Inflammatory macrophage treated with lipopolysaccharide for 1 hour (primary cell): ENCODE results near the gene MAN1A2.
"Not testable (repeated sequence)": the region's sequence is repeated elsewhere in the genome, so short reads cannot be mapped to it uniquely, and the experiment has no call there.

Experiments used
- DNase-seq, 2 donors: peaks; one replicate each; pipeline ENCODE4 v3.0.0-alpha.2; 2020 to 2022

MAN1A2 gene

DNA sequence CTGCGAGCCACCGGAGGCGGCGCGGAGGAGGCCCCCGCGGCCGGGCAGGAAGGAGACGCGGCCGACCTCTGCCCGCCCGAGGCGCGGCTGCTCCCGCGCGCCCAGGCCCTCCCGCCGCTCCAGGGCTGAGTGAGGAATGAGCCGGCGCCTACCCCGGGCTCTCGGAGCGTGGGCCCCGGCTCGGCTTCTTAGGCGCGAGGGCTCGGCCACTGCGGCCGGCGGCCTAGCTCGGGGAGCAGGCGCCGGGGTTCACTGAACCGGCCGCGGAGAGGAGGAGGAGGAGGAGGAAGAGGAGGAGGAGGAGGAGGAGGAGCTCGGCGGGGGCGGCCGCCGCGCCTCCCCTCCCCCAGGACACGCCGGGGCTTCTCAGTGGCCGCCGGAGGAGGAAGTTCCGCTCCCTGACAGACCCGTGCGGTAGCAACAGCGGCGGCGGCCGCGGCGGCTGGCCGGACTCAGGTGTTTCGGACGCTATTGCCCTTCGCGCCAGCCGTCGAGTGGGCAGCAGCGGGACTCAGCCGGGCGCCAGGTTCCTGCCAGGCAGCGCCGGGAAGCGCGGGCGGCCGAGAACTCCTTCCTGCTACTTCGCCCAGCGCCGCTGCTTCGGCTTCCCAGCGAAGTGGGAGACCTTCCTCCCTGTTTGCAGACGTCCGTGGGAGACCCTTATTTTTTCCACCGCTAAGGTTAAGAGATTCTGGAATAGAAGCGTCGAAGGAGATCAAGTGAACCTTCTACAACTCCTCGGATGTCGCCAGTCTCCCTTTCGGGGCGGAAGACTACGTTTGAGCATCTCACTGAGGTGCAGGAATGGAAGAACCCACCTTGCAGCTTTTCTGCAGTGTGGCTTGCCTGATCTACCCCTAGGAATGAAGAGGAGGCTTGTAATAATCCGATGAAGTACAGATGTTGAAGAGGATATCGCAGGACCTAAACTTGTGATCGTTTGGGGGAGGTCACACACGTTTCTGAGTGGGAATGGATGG is at the start of gene MAN1A2:
Gene MAN1A2 (plus strand): TSS at position 404 of the 980 bp plus-strand sequence. CDS start 735 bp downstream, outside the sequence.
- peak; percentile 40 to 50 for DNase-seq

GRCh38 chr1:117318011-117318410 is 49.2 kb upstream of the MAN1A2 start:
- no peak for DNase-seq

DNA sequence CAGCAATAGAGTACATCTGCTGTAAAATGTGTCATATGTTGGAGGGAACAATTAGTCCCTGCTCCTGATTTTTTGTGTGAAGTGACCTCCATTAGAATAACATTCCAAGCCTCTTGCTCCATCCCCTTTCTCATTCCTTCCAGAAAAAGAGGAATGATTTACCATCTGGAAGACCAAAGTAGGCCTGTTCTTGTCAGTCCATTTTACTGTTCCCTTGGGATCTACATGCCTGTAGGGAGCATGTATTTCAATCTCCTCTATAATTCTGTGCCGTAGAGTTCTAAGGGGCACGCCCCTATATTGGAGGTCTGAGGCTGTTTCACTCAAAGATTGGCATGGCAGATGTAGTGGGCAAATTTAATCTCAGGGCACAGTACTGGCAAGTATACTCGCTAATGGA is 48.8 kb upstream of the MAN1A2 start:
- no peak for DNase-seq

DNA sequence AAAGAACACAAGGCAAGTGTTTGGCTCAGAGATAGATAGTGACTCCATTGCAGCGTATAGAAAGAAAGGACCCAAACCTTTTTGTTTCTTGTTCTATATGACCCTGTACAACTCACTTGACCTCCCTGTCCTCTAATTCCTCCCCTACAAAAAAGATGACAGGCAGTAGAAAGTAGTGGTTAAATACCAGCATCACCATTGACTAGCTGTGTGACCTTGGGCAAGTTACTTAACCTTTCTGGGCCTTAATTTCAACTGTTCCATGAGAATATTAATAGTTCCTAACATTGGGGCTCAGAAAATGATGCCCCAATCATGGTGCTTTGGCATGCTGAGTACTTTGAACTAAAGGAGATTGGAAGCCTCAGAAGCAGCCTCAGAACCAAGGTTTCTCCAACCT is 46.7 kb upstream of the MAN1A2 start:
- no peak for DNase-seq

DNA sequence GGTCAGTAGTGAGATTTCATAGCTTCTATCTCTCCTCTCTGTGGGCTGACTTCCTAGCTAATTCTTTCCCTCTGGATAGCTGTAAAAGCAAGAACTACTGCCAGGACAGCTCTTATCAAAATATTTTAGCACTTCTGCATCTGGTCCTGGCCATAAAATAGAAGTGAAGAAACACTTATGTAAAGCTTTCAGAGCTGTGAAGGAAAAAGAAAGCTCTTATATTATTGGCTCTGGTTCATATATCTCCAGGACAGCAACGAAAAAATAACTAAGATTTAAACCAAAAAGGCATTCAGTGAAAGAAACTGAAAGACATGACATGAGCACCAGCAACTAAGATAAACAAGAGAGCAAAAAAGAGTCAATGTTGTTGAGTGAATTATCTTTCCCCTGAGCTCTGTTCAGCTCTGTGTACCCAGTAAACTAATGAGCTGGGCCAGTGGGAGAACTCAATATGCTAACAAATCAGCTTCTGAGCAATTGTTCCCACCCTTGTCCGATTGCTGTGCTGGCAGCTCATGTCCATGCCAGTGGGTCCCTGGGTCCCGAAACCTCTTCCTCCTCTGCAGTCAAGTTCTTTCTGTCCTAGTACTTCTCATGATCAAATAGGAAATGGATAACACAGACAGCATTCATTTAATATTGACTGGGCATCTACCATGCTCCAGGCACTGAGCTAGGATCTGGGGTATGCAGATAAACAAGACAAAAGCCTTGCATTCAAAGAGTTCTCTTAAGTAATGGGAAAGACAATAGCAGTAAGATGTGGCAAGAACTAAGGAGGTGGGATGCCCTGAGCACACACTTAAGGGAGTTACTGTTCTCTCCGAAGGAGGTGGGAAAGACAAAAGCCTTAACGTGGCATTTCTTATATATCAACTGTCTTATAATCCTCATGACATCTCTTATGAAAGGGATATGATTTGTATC is 45.3 kb upstream of the MAN1A2 start:
- no peak for DNase-seq

- no peak for DNase-seq
Observed at GRCh38 chr1:117324357-117324756, 42.9 kb upstream of the MAN1A2 start.

- DNase-seq = not testable (repeated sequence)
Observed at GRCh38 chr1:117326035-117326434, 41.2 kb upstream of the MAN1A2 start.

- DNase-seq = no peak
Observed at GRCh38 chr1:117327011-117327410, 40.2 kb upstream of the MAN1A2 start.

- DNase-seq = no peak
Observed at GRCh38 chr1:117335376-117336086, 31.7 kb upstream of the MAN1A2 start.

- DNase-seq = no peak
Observed at GRCh38 chr1:117336088-117336817, 31.0 kb upstream of the MAN1A2 start.

DNA sequence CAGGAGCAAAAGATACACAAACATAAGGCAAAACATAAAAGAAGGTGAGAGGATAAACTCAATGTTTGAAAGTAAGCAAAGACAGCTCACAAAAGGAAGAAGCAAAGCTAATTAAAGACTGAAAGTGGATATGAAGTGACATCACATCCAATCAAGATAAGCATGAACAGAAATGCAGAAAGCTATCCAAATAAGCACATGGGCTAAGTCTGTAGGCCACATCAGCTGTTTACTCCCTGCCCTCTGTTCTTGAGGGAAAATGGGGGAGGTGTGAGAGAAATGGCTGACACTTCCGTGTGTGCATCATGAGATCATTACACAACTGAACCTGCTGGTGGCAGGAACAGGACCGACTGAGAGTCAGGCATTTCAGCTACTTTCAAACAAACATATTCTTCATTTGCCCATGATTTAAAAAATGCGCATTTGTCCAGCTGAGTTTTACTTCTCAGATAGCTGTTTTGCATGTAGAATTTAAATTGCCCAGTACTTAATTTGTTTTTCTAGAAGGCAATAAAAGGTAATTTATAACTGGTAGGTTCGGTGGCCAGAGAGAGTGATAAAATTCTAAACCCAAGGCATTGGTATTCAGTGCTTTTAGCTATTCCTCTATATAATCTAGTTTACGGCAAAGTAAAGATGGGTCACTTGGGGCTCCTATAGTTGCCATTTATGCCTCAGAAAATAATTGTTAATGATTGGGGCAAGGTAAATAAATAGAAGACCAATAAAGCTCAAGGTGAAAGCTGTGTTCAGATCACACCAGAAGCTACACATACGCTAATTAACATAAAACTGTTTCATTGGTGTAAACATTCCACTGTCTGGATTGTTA is 27.2 kb upstream of the MAN1A2 start:
- peak in 1 of 2 donors; percentile 6 for DNase-seq

GRCh38 chr1:117341123-117341522 is 26.1 kb upstream of the MAN1A2 start:
- no peak for DNase-seq

DNA sequence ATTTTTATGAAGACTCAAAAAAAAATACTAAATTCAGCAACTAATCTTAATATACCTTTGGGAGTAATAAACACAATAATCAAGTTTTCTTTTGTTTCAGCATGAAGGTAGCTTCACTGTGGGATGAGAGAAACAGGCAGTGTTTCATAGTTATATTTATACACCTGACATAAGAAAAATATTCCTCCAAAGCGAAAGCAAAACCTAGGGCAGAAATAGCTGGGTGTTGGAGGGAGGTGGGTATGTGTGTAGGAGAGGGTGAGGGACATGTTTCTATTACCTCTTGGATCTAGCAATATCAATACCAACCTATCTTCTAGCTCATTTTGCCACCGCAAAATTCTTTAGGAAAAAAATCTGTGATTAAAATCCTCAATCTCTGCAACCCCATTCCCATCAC is 24.9 kb upstream of the MAN1A2 start:
- no peak for DNase-seq

GRCh38 chr1:117346206-117346928 is 20.9 kb upstream of the MAN1A2 start:
- DNase-seq = no peak

DNA sequence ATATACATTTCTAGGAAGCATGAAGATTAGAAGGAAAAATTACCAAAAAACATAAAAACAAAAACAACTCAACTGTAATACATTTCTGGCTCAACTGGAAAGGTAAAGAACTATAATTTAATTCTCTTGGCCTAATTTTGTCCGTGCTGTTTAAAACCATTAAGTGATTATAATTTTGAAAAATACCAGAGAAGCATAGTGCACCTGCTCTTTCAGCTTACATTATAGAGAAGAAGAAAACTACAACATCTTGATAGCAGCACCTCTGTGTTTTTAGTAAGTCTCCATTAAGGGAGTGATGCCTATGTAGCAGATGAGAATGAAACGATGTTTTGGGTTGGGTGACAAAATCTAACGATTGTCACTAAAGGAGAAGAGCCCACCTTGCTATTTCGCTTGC is 19.3 kb upstream of the MAN1A2 start:
- no peak for DNase-seq

DNA sequence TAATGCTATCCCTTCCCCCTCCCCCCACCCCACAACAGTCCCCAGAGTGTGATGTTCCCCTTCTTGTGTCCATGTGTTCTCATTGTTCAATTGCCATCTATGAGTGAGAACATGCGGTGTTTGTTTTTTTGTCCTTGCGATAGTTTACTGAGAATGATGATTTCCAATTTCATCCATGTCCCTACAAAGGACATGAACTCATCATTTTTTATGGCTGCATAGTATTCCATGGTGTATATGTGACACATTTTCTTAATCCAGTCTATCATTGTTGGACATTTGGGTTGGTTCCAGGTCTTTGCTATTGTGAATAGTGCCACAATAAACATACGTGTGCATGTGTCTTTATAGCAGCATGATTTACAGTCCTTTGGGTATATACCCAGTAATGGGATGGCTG is 14.6 kb upstream of the MAN1A2 start:
- not testable (repeated sequence) for DNase-seq

DNA sequence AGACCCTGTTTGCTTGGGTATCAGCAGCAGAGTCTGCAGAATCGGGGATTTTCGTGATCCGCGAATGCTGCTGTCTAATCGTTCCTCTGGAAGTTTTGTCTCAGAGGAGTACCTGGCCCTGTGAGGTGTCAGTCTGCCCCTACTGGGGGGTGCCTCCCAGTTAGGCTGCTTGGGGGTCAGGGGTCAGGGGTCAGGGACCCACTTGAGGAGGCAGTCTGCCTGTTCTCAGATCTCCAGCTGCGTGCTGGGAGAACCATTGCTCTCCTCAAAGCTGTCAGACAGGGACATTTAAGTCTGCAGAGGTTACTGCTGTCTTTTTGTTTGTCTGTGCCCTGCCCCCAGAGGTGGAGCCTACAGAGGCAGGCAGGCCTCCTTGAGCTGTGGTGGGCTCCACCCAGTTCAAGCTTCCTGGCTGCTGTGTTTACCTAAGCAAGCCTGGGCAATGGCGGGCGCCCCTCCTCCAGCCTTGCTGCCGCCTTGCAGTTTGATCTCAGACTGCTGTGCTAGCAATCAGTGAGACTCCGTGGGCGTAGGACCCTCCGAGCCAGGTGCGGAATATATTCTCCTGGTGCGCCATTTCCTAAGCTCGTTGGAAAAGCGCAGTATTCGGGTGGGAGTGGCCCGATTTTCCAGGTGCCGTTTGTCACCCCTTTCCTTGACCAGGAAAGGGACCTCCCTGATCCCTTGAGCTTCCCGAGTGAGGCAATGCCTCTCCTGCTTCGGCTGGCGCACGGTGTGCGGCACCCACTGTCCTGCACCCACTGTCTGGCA is 9.2 kb upstream of the MAN1A2 start:
- DNase-seq = not testable (repeated sequence)

- not testable (repeated sequence) for DNase-seq
Observed at GRCh38 chr1:117358604-117358887, 8.7 kb upstream of the MAN1A2 start.

DNA sequence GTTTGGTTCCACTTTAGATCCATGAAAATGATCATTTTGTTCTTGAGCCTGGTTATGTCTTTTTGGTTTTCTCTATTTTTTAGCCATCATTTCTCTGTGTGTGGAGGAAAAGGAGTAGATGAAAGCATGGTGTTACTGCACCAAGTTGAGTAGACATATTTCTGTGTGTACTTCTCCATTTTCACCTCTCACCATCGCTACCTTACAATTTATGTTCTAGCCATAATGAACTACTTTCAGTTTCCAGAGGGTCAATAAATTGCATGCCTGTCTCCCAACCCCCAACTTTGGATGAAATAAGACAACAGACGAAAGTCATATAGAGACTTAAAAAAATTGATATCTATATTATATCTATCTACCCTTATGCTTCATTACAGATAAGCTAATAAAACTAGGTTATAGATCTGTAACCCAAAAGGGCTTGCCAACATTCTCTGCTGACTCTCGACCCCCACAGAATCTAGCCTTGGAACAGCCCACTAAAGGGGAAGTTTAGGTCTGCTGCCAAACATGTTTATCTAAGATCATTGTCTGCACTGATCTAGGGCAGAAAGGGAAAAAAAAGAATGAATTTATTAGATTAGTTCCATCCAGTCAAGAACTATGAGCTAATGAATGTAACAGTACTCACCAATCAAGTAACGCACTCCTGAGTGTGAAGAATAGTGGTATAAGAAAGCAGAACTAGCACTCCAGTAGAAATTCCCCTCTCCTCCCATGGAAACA is 7.5 kb upstream of the MAN1A2 start:
- peak in 1 of 2 donors; percentile 9 for DNase-seq
